Parathyroid adenoma (tissue), 2 donors: ENCODE measurements around the gene PI4K2A.

Source experiments
- H2AFZ ChIP-seq: fragments of 300-600 bp; sonication (generic); one replicate; pipeline ENCODE4 v1.7.0; 2017; ENCODE audit warnings: antibody characterized with exemption, mild to moderate bottlenecking
- H3K27ac ChIP-seq: fragments of 300-600 bp; sonication (generic); one replicate; pipeline ENCODE4 v1.7.0; 2017
- H3K27me3 ChIP-seq: fragments of 300-600 bp; sonication (generic); one replicate; pipeline ENCODE4 v1.7.0; 2017; ENCODE audit warnings: low read length; ENCODE audit not compliant: control insufficient read depth, insufficient read depth
- H3K36me3 ChIP-seq: fragments of 300-600 bp; sonication (generic); one replicate; pipeline ENCODE4 v1.7.0; 2017; ENCODE audit warnings: low read length; ENCODE audit not compliant: control insufficient read depth, insufficient read depth
- H3K4me1 ChIP-seq: fragments of 300-600 bp; sonication (generic); one replicate; pipeline ENCODE4 v1.7.0; 2017; ENCODE audit warnings: control low read depth
- H3K4me2 ChIP-seq: fragments of 300-600 bp; sonication (generic); one replicate; pipeline ENCODE4 v1.7.0; 2017; ENCODE audit warnings: low read length
- H3K4me3 ChIP-seq: fragments of 300-600 bp; sonication (generic); one replicate; pipeline ENCODE4 v1.7.0; 2017; ENCODE audit warnings: low read depth, low read length
- H3K79me2 ChIP-seq: fragments of 300-600 bp; sonication (generic); one replicate; pipeline ENCODE4 v1.7.0; 2017; ENCODE audit warnings: control low read depth
- H3K9ac ChIP-seq: fragments of 300-600 bp; sonication (generic); one replicate; pipeline ENCODE4 v1.7.0; 2017; ENCODE audit warnings: mild to moderate bottlenecking
- H3K9me3 ChIP-seq: fragments of 300-600 bp; sonication (generic); one replicate; pipeline ENCODE4 v1.7.0; 2017; ENCODE audit warnings: low read length; ENCODE audit not compliant: control insufficient read depth
- TF ChIP-seq, protein P1 (sequence below): fragments of 300-600 bp; sonication (generic); IDR thresholded peaks from one replicate; pipeline ENCODE4 v1.7.0; 2017; ENCODE audit warnings: antibody characterized with exemption, mild to moderate bottlenecking
- donor health status: primary hyperparathyroidism.

Gene PI4K2A

DNA sequence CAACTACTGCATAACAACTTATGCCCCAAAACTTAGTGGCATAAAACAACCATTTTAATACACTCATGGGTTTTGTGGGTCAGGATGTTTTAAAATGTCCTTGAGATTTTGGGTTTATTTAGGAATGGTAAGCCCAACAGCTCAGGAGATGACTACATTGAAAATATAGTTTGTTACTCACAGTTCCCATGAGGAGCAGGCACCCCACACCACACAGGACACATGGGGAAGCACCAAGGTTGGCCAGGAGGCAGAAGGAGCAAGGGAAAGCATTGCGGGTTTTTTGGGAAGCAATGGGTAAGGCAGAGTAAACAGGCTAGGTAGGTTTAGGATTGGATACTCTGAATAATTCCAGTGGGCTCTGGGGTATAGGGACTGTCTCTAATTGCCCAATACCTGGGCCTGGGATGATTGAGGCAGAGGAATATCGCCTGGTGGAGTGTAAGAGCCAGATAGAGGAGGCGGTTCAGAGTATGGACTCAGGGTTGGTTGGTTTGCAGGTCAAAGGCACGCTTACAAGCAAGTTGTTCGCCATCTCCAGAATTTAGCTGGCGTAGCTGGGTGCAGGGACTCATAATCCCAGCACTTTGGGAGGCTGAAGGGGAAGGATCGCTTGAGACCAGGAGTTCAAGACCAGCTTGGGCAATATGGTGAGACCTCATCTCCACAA lies 63.1 kb downstream of the PI4K2A start:
- Histone ChIP-seq H3K4me2 (no peak overlapping the region), H3K36me3 (no peaks in the 10 kb centered on the region), H3K4me3 (no peak overlapping the region), H3K27ac (no peak overlapping the region), H3K27me3 (no peaks in the 10 kb centered on the region), H2AFZ (no peak overlapping the region), H3K79me2 (no peaks in the 10 kb centered on the region), H3K9ac (no peak overlapping the region), H3K9me3 (no peaks in the 10 kb centered on the region), H3K4me1 (no peaks in the 10 kb centered on the region)
- TF ChIP-seq, protein P1, sequence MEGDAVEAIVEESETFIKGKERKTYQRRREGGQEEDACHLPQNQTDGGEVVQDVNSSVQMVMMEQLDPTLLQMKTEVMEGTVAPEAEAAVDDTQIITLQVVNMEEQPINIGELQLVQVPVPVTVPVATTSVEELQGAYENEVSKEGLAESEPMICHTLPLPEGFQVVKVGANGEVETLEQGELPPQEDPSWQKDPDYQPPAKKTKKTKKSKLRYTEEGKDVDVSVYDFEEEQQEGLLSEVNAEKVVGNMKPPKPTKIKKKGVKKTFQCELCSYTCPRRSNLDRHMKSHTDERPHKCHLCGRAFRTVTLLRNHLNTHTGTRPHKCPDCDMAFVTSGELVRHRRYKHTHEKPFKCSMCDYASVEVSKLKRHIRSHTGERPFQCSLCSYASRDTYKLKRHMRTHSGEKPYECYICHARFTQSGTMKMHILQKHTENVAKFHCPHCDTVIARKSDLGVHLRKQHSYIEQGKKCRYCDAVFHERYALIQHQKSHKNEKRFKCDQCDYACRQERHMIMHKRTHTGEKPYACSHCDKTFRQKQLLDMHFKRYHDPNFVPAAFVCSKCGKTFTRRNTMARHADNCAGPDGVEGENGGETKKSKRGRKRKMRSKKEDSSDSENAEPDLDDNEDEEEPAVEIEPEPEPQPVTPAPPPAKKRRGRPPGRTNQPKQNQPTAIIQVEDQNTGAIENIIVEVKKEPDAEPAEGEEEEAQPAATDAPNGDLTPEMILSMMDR = no peak

DNA sequence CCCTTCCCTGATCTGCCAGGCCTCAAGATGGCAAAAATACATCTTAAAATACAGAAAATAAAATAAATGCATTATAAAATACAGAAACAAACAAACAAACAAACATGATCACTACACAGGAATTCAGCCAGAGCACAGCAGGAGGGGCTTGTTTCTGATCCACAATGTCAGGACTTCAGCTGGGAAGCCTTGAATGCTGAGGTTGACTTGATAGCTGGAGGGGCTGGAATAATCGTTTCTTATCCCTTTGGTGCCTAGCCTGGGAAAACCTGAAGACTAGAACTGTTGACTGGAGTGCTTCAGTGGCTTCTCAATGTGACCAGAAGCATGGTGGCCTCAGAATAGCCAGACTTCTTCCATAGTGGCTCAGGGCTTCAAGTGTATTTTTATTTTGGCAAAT lies 63.9 kb downstream of the PI4K2A start:
- Histone ChIP-seq H2AFZ (no peak overlapping the region), H3K4me3 (no peak overlapping the region), H3K79me2 (no peaks in the 10 kb centered on the region), H3K4me2 (no peak overlapping the region), H3K27ac (no peak overlapping the region), H3K27me3 (no peaks in the 10 kb centered on the region), H3K4me1 (no peaks in the 10 kb centered on the region), H3K36me3 (no peaks in the 10 kb centered on the region), H3K9me3 (no peaks in the 10 kb centered on the region), H3K9ac (no peak overlapping the region)
- TF ChIP-seq, protein P1 = no peak

DNA sequence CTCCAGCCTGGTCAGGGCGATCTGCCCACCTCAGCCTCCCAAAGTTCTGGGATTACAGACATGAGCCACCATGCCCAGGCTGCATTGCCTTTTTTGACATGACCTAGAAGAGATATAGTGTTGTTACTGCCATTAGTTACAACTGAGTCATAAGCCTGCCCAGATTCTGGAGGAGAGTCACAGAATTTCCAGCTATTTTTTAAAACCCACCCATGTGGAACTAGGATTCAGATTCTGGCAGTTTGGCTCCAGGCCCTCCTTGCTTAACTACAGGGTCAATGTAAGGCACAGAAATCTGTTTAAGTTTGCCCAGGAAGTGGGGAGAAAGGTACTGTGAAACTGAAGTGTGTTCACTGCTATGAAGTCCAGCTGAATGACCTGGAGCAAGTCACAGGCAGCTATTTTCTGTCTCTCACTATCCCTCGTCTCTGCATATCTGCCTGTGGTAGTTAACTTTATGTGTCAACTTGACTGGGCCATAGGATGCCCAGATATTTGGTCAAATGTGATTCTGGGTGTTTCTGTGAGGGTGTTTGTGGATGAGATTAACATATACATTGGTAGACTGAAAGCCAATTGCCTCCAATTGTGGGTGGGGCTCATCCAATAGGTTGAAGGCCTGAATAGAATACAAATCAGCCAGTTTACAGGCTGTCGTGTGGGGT lies 64.7 kb downstream of the PI4K2A start:
- H3K4me3 ChIP-seq = no peak overlapping the region
- no peak overlapping the region for H3K4me2 ChIP-seq
- no peak overlapping the region for H3K9ac ChIP-seq
- H2AFZ ChIP-seq = no peak overlapping the region
- TF ChIP-seq, protein P1 = no peak
- H3K9me3 ChIP-seq = no peaks in the 10 kb centered on the region
- H3K36me3 ChIP-seq = no peaks in the 10 kb centered on the region
- H3K27ac ChIP-seq = no peak overlapping the region
- no peaks in the 10 kb centered on the region for H3K27me3 ChIP-seq
- H3K79me2 ChIP-seq = no peaks in the 10 kb centered on the region
- H3K4me1 ChIP-seq = no peaks in the 10 kb centered on the region

DNA sequence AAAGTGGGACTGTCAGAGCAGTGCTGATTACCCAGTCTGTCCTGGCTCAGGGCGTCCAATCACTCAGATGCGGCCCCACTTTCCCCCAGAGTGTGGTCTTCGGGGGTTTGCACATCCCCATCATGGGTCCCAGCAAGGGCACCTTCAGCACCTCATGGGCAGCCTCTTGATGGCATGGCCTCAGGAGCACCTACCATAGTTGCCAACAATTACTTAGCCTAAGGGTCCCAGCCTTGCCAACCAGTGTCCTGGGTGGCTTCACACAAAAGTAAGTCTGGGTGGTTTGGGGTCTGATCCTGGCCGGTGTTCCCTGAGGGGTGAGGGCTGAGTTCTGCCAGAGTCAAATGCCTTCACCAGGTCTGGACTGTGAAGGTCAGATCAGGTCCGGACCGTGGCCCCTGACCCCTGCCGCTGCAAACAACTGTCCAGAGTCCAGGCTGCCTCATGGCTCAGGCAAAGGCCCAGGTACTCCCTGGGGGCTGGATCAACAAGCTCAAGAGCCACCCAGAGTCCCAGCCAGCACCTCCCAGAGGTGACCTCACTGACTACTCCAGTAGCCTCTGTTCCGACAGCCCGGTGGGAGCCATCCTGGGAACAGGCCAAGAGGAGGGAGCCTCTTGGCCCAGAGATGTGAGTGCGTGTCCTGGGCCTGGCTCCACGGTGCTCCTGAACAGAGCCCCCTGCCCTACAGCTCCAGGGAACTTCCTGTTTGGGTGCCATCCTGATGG lies 66.8 kb downstream of the PI4K2A start:
- H3K4me1 ChIP-seq = no peaks in the 10 kb centered on the region
- no peak overlapping the region for H3K4me3 ChIP-seq
- no peaks in the 10 kb centered on the region for H3K9me3 ChIP-seq
- H3K79me2 ChIP-seq = no peaks in the 10 kb centered on the region
- H3K9ac ChIP-seq = no peak overlapping the region
- TF ChIP-seq, protein P1 = no peak
- no peaks in the 10 kb centered on the region for H3K36me3 ChIP-seq
- no peak overlapping the region for H2AFZ ChIP-seq
- no peak overlapping the region for H3K4me2 ChIP-seq
- H3K27ac ChIP-seq = no peak overlapping the region
- no peaks in the 10 kb centered on the region for H3K27me3 ChIP-seq
